H1 (cell line): ENCODE data around the gene CEP72. TPM values are rescaled to one million over a fixed set of nuclear protein-coding genes. Genes with fewer than 3 reads are reported as not detected.
"Not testable (repeated sequence)": the region's sequence is repeated elsewhere in the genome, so short reads cannot be mapped to it uniquely, and the experiment has no call there.

Experiments used
- CTCF ChIA-PET: fragments of 300-600 bp; sonication (Branson Sonifier 250); formaldehyde crosslinking; loops from one replicate; lab custom pipeline; 2021; ENCODE audit not compliant: partially characterized antibody; lab: Charles Lee
- POLR2A ChIA-PET: fragments of 300-600 bp; sonication (Branson Sonifier 250); formaldehyde crosslinking; loops from one replicate; lab custom pipeline; 2021; ENCODE audit warnings: inconsistent platforms; ENCODE audit not compliant: partially characterized antibody; lab: Charles Lee
- DNase-seq, 2 experiments: peaks; one replicate each; pipeline versions ENCODE4 v3.0.0 to v3.0.0-alpha.2; 2010 to 2022; ENCODE audit warnings: low spot score in 2 of 2, low read depth in 1 of 2, mixed read lengths in 1 of 2
- FAIRE-seq: peaks from 2 replicates; lab custom pipeline; 2011; peaks lifted over from hg19 to GRCh38; lab: Jason Lieb, UNC
- H2AFZ ChIP-seq: 2 replicates; pipeline ENCODE4 v1.8.1; 2012; ENCODE audit warnings: low read length, inconsistent platforms
- H2AK5ac ChIP-seq: 2 replicates; pipeline ENCODE4 v1.6.1; 2013; ENCODE audit warnings: low read depth, low read length
- H2BK120ac ChIP-seq: replicated peaks from 2 replicates; pipeline ENCODE3; 2013; ENCODE audit warnings: low read depth, low read length, inconsistent platforms
- H2BK12ac ChIP-seq: 2 replicates; pipeline ENCODE4 v1.6.1; 2013; ENCODE audit warnings: low read depth, low read length
- H2BK15ac ChIP-seq: 2 replicates; pipeline ENCODE4 v1.6.1; 2013; ENCODE audit warnings: low read length
- H2BK20ac ChIP-seq: 2 replicates; pipeline ENCODE4 v1.6.1; 2013; ENCODE audit warnings: low read length
- H2BK5ac ChIP-seq: 2 replicates; pipeline ENCODE4 v1.6.1; 2013; ENCODE audit warnings: low read depth, low read length
- H3K14ac ChIP-seq: 2 replicates; pipeline ENCODE4 v1.6.1; 2013; ENCODE audit warnings: inconsistent platforms; ENCODE audit not compliant: insufficient read length
- H3K18ac ChIP-seq: 2 replicates; pipeline ENCODE4 v1.6.1; 2013; ENCODE audit warnings: low read length; ENCODE audit errors: extremely low read depth
- H3K23ac ChIP-seq: 2 replicates; pipeline ENCODE4 v1.6.1; 2013; ENCODE audit warnings: inconsistent platforms; ENCODE audit not compliant: insufficient read length
- H3K23me2 ChIP-seq: 2 replicates; pipeline ENCODE4 v1.6.1; 2013; ENCODE audit warnings: low read depth, low read length
- H3K27ac ChIP-seq: 2 replicates; pipeline ENCODE4 v1.6.1; 2011; ENCODE audit warnings: low read depth, low read length, inconsistent platforms
- H3K27me3 ChIP-seq, 4 experiments: replicated peaks in 1 of 4; 1 replicate in 1 of 4; 2 replicates in 3 of 4; pipeline versions ENCODE4 v1.6.1 to v1.8.1; 2011 to 2013; ENCODE audit warnings: low read length in 3 of 4, mild to moderate bottlenecking in 3 of 4, inconsistent platforms in 2 of 4, mixed read lengths in 2 of 4, moderate library complexity in 1 of 4; ENCODE audit not compliant: control insufficient read depth in 3 of 4, insufficient read depth in 3 of 4; ENCODE audit errors: extremely low read depth in 1 of 4
- H3K36me3 ChIP-seq, 4 experiments: 2 replicates each; pipeline versions ENCODE4 v1.6.1 to v1.8.1; 2011 to 2013; ENCODE audit warnings: mild to moderate bottlenecking in 4 of 4, low read length in 3 of 4, moderate library complexity in 2 of 4, control low read depth in 1 of 4, inconsistent platforms in 1 of 4; ENCODE audit not compliant: insufficient read depth in 4 of 4, control insufficient read depth in 2 of 4
- H3K4ac ChIP-seq: replicated peaks from 2 replicates; pipeline ENCODE3; 2013; ENCODE audit warnings: low read length, low read depth, mixed read lengths, inconsistent platforms; ENCODE audit not compliant: insufficient read length
- H3K4me1 ChIP-seq, 4 experiments: replicated peaks in 1 of 4; 1 replicate in 1 of 4; 2 replicates in 3 of 4; pipeline versions ENCODE4 v1.6.1 to v1.8.1; 2011 to 2013; ENCODE audit warnings: low read length in 3 of 4, inconsistent platforms in 2 of 4, mixed read lengths in 1 of 4; ENCODE audit not compliant: insufficient read depth in 4 of 4, control insufficient read depth in 3 of 4
- H3K4me2 ChIP-seq, 2 experiments: 2 replicates each; pipeline versions ENCODE4 v1.6.1 to v1.8.1; 2011 to 2013; ENCODE audit warnings: low read depth in 2 of 2, low read length in 2 of 2, control low read depth in 1 of 2, inconsistent platforms in 1 of 2, mild to moderate bottlenecking in 1 of 2; ENCODE audit not compliant: insufficient read depth in 1 of 2
- H3K4me3 ChIP-seq, 4 experiments: fragments of 200-600, 300-600 bp in 1 of 4; sonication (generic), shearing (Covaris generic), sonication (Bioruptor Twin) in 1 of 4; 2 replicates each; pipeline versions ENCODE4 v1.5.1 to v1.8.1; 2011 to 2016; ENCODE audit warnings: low read length in 4 of 4, low read depth in 3 of 4, control low read depth in 2 of 4, inconsistent platforms in 2 of 4, mild to moderate bottlenecking in 2 of 4, mixed read lengths in 1 of 4, moderate library complexity in 1 of 4; ENCODE audit not compliant: insufficient read depth in 2 of 4; ENCODE audit errors: extremely low read depth in 1 of 4
- H3K56ac ChIP-seq: replicated peaks from 2 replicates; pipeline ENCODE3; 2013; ENCODE audit warnings: low read depth, mild to moderate bottlenecking, mixed read lengths, low read length, inconsistent platforms; ENCODE audit not compliant: insufficient read length
- H3K79me1 ChIP-seq: 2 replicates; pipeline ENCODE4 v1.6.1; 2013; ENCODE audit warnings: low read depth, low read length, control low read depth
- H3K79me2 ChIP-seq, 2 experiments: 2 replicates each; pipeline versions ENCODE4 v1.6.1 to v1.8.1; 2012 to 2013; ENCODE audit warnings: low read length in 2 of 2, mild to moderate bottlenecking in 2 of 2, inconsistent platforms in 1 of 2; ENCODE audit not compliant: insufficient read depth in 2 of 2, control insufficient read depth in 1 of 2
- H3K9ac ChIP-seq, 4 experiments: replicated peaks in 1 of 4; 1 replicate in 1 of 4; 2 replicates in 3 of 4; pipeline versions ENCODE4 v1.6.1 to v1.8.1; 2011 to 2013; ENCODE audit warnings: low read depth in 3 of 4, low read length in 3 of 4, control low read depth in 2 of 4, mild to moderate bottlenecking in 2 of 4, moderate library complexity in 2 of 4, inconsistent platforms in 1 of 4; ENCODE audit errors: extremely low read depth in 1 of 4
- H3K9me3 ChIP-seq, 2 experiments: 2 replicates each; pipeline versions ENCODE4 v1.6.1 to v1.8.1; 2012 to 2013; ENCODE audit warnings: mild to moderate bottlenecking in 2 of 2, moderate library complexity in 2 of 2, control low read depth in 1 of 2, inconsistent platforms in 1 of 2, low read depth in 1 of 2, low read length in 1 of 2, mixed read lengths in 1 of 2; ENCODE audit not compliant: insufficient read depth in 2 of 2
- H4K20me1 ChIP-seq, 2 experiments: replicated peaks in 1 of 2; 2 replicates each; pipeline versions ENCODE3 to v1.8.1; 2011 to 2013; ENCODE audit warnings: inconsistent platforms in 2 of 2, low read length in 2 of 2, mild to moderate bottlenecking in 1 of 2; ENCODE audit not compliant: insufficient read depth in 2 of 2, control insufficient read depth in 1 of 2
- H4K5ac ChIP-seq: 2 replicates; pipeline ENCODE4 v1.6.1; 2013; ENCODE audit warnings: low read length, low read depth, mixed read lengths, inconsistent platforms; ENCODE audit not compliant: insufficient read length
- H4K8ac ChIP-seq: 2 replicates; pipeline ENCODE4 v1.8.0; 2013; ENCODE audit warnings: mild to moderate bottlenecking, moderate library complexity, low read length, inconsistent platforms; ENCODE audit not compliant: insufficient read depth; ENCODE audit errors: extremely low read depth
- H4K91ac ChIP-seq: replicated peaks from 2 replicates; pipeline ENCODE3; 2013; ENCODE audit warnings: low read length, mixed read lengths, inconsistent platforms; ENCODE audit not compliant: insufficient read length
- WGBS, 2 experiments: shearing (Covaris generic) in 1 of 2; methylation state at CpG; one replicate each; pipeline versions ENCODE4 v1.1.6 to v1.1.7; 2013 to 2015; ENCODE audit warnings: low lambda C conversion rate in 2 of 2, mixed read lengths in 2 of 2, inconsistent platforms in 1 of 2, low coverage in 1 of 2, missing lambda C conversion rate in 1 of 2; ENCODE audit not compliant: insufficient replicate concordance in 2 of 2, insufficient coverage in 1 of 2, insufficient read length in 1 of 2; ENCODE audit errors: extremely low coverage in 1 of 2, missing lambda C conversion rate in 1 of 2; 5-methylcytosine and 5-hydroxymethylcytosine counted together
- polyA plus RNA-seq, 7 experiments: library from polyadenylated mRNA; depleted of rRNA in 3 of 7; stranded (reverse) in 5 of 7; unstranded in 2 of 7; fragments of >200 nt in 5 of 7; fragments of 200-250 nt in 2 of 7; gene quantifications; 1 replicate in 5 of 7; 2 replicates in 1 of 7; 4 replicates in 1 of 7; pipeline versions ENCODE4 v1.2.1 to v1.2.3, GENCODE V29; 2011 to 2013; ENCODE audit warnings: missing spikeins in 2 of 7, mixed read lengths in 2 of 7
- total RNA-seq: library from RNA; stranded (reverse); fragmentation: NEBNext Ultra II Directional; extraction: Animal tissue kit (Norgen Biotek cat#: 25700); gene quantifications from 2 replicates; pipeline ENCODE4 v1.2.1, GENCODE V29; 2021

The CEP72 gene
- total and polyA plus RNA-seq, 2 of the 8 experiments (the other 6 are each of a cell fraction or from before 2014, with no cell fraction given), result 13.1 to 19.6 TPM

DNA sequence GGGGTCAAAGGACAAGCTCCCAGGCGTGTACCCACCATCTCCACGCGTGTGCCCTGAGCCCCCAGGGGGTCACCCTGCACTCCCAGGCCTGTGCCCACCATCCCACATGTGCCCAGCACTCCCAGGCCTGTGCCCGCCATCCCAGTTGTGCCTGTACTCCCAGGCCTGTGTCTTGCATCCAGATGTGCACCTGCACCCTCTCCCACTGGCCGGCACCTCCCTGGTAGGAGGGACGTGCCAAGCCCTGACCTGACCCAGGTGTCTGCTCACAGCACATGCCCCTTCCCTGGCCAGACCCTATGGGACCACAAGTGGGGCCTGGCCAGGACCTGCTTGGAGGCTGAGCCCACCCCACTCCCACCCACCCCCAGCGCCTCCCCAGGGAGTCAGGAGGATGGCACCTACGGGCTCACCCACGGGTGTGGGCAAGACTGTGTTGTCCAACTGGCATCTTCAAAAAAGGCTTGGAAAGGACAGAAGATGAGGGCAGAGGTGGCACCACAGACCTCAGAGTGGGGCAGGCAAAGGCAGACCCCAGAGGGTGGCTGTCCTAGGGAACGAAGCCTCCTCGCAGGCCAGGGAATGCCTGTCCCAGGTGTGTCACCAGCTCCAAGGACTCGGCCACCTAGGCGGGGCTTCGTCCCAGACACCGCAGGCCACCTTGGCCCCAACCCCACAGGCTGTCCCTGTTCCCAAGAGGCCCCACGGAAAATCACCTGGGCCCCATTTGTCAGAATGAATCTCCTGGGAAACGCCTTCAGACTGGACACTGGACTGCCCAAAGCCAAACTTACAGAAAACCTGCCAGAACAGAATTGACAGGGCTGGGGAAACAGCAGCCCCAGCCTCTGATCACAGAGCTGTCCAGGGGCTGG, 69.4 kb downstream of the CEP72 start:
- H3K79me1 ChIP-seq, H2BK120ac ChIP-seq, H3K9ac ChIP-seq, H4K20me1 ChIP-seq, H3K79me2 ChIP-seq, H2BK12ac ChIP-seq, H3K23ac ChIP-seq, H3K4me3 ChIP-seq, H3K56ac ChIP-seq, H4K8ac ChIP-seq, H2BK5ac ChIP-seq, H3K14ac ChIP-seq, H3K36me3 ChIP-seq, H3K18ac ChIP-seq, H3K4me1 ChIP-seq, H4K91ac ChIP-seq, H3K4ac ChIP-seq, H2AK5ac ChIP-seq, H3K23me2 ChIP-seq, H3K9me3 ChIP-seq, H2BK20ac ChIP-seq, H3K4me2 ChIP-seq, H4K5ac ChIP-seq, H2AFZ ChIP-seq, DNase-seq, POLR2A ChIA-PET, H3K27ac ChIP-seq, H3K27me3 ChIP-seq, H2BK15ac ChIP-seq: not testable (repeated sequence)
- peak; percentile 50 for FAIRE-seq
- CTCF ChIA-PET, result interaction anchor here (1.2 kb wide), 2 partner anchors 10 to 76 kb away, joined by 3 to 4 read pairs; no protein-coding TSS in a partner anchor
- WGBS, 2 experiments, result 96% methylated on average over 12 of the region's 17 CpGs; no CpG with 5 or more reads in 1 of the 2 experiments
